C1 segment of cervical spinal cord (tissue), 14 donors: ENCODE results near the gene RACK1.

Source experiments
- DNase-seq, 14 donors: peaks; one replicate each; lab custom pipeline; 2025; lab: John Stamatoyannopoulos, UW

The RACK1 gene

GRCh38 chr5:181198106-181198685 is 45.5 kb downstream of the RACK1 start:
- no peak for DNase-seq

- no peak for DNase-seq
These were observed 46.3 kb downstream of the RACK1 start for GRCh38 chr5:181197326-181197951.

- no peak for DNase-seq
These were observed 48.4 kb downstream of the RACK1 start for GRCh38 chr5:181195249-181195761.

GRCh38 chr5:181194489-181195248 is 49.0 kb downstream of the RACK1 start:
- DNase-seq: no peak

- DNase-seq: no peak
These were observed 50.0 kb downstream of the RACK1 start for GRCh38 chr5:181193656-181194055.

GRCh38 chr5:181192337-181193046 is 51.2 kb downstream of the RACK1 start:
- no peak for DNase-seq

GRCh38 chr5:181191526-181192336 is 52.0 kb downstream of the RACK1 start:
- no peak for DNase-seq

- no peak for DNase-seq
These were observed 52.8 kb downstream of the RACK1 start for GRCh38 chr5:181190711-181191525.

GRCh38 chr5:181189962-181190710 is 53.6 kb downstream of the RACK1 start:
- no peak for DNase-seq

- DNase-seq: no peak
These were observed 54.2 kb downstream of the RACK1 start for GRCh38 chr5:181189363-181189961.

- DNase-seq: no peak
These were observed 54.9 kb downstream of the RACK1 start for GRCh38 chr5:181188700-181189362.

GRCh38 chr5:181187500-181188213 is 56.0 kb downstream of the RACK1 start:
- DNase-seq: no peak

- DNase-seq: no peak
These were observed 56.7 kb downstream of the RACK1 start for GRCh38 chr5:181186986-181187499.
